ENCODE measurements around the gene FOXJ1.

The FOXJ1 gene

GRCh38 chr17:76120658-76121008 lies 20.4 kb downstream of the FOXJ1 start:
- TF ChIP-seq POLR2AphosphoS5 (IDR thresholded peaks at IDR 0.05; ENCODE audit: low read depth, low read length) (no peak), POLR2A (IDR thresholded peaks at IDR 0.05; ENCODE audit: low read depth, low read length) (no peak), TAF1 (IDR thresholded peaks at IDR 0.05; ENCODE audit: borderline replicate concordance, low read depth, low read length) (no peak)
- DNase-seq (ENCODE audit: insufficient read length) (no peak), FAIRE-seq (no peak)

DNA sequence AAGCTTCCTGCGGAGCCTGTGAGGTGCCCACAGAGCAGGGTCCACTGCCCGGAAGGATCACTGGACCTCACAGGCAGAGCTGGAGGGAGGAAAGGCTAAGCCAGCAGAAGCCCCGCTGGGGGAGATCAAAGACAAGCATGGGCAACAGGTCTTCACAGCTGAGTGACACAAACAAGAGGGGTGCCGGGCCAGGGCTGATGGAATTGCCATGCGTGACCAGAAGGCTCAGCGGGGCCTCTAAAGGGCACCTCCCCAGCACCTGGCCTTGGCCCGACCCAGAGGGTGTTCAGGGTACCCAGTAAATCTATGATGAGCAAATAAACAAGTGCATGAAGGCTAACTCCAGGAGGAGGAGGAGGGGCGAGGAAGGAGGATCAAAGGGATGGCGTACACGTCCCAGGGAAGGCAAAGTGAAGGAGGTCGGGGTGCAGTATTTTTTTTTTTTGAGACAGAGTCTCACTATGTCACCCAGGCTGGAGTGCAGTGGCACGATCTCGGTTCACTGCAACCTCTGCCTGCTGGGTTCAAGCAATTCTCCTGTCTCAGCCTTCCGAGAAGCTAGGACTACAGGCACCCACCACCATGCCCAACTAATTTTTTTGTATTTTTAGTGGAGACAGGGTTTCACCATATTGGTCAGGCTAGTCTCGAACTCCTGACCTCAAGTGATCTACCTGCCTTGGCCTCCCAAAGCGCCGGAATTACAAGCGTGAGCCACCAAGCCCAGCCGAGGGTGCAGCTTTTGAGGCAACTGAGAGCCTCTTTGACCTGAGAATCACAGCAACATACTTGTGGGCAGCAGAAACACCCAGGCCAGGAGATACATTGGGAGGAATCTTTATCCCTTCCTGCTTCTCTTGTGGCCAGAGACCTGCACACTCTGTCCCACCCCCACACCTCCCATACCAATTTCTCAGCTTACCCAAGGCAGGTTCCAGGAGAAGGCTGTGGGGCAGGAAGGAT lies 21.4 kb downstream of the FOXJ1 start:
- FAIRE-seq: no peak
- TF ChIP-seq POLR2AphosphoS5 (IDR thresholded peaks at IDR 0.05; ENCODE audit: low read depth, low read length) (no peak), POLR2A (IDR thresholded peaks at IDR 0.05; ENCODE audit: low read depth, low read length) (no peak), TAF1 (IDR thresholded peaks at IDR 0.05; ENCODE audit: borderline replicate concordance, low read depth, low read length) (no peak)
- DNase-seq (ENCODE audit: insufficient read length): no peak

- DNase-seq (ENCODE audit: insufficient read length): no peak
- FAIRE-seq: no peak
- TF ChIP-seq TAF1 (IDR thresholded peaks at IDR 0.05; ENCODE audit: borderline replicate concordance, low read depth, low read length) (no peak), POLR2A (IDR thresholded peaks at IDR 0.05; ENCODE audit: low read depth, low read length) (no peak), POLR2AphosphoS5 (IDR thresholded peaks at IDR 0.05; ENCODE audit: low read depth, low read length) (no peak)
These were observed 25.8 kb downstream of the FOXJ1 start for GRCh38 chr17:76115138-76115754.

DNA sequence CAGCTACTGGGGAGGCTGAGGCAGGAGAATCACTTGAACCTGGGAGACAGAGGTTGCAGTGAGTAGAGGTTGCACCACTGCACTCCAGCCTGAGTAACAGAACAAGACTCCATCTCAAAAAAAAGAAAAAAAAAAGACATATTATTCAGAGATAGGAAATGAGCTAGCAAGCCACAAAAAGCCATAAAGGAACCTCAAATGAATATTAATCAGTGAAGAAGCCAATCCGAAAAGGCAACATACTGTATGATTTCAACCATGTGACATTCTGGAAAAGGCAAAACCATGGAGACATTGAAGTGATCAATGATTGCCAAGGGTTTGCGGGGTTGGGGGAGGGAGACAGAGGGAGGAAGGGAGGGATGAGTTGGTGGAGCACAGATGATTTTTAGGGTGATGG lies 29.1 kb downstream of the FOXJ1 start:
- FAIRE-seq (no peak), DNase-seq (ENCODE audit: insufficient read length) (no peak)
- no peak for TF ChIP-seq POLR2AphosphoS5 (IDR thresholded peaks at IDR 0.05; ENCODE audit: low read depth, low read length)
- no peak for TF ChIP-seq POLR2A (IDR thresholded peaks at IDR 0.05; ENCODE audit: low read depth, low read length)
- no peak for TF ChIP-seq TAF1 (IDR thresholded peaks at IDR 0.05; ENCODE audit: borderline replicate concordance, low read depth, low read length)

DNA sequence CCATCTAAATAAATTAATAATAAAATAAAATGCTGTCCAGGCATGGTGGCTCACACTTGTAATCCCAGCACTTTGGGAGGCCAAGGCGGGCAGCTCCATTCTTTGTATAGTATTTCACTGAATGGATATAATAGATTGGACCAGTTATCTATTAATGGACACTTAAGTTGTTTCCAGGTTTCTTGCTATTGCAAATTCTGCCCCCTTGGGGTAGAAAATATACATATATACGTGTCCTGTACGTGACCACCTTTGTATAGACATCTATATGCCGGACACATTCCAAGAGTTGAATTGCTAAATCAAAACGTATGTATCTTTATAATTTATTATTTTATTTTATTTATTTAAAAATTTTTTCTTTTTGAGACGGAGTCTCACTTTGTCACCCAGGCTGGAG lies 33.5 kb downstream of the FOXJ1 start:
- FAIRE-seq: no peak
- no peak for TF ChIP-seq TAF1 (IDR thresholded peaks at IDR 0.05; ENCODE audit: borderline replicate concordance, low read depth, low read length)
- no peak for TF ChIP-seq POLR2AphosphoS5 (IDR thresholded peaks at IDR 0.05; ENCODE audit: low read depth, low read length)
- TF ChIP-seq POLR2A (IDR thresholded peaks at IDR 0.05; ENCODE audit: low read depth, low read length): no peak
- DNase-seq (ENCODE audit: insufficient read length): no peak

GRCh38 chr17:76106703-76107102 lies 34.3 kb downstream of the FOXJ1 start:
- DNase-seq (ENCODE audit: insufficient read length): no peak
- TF ChIP-seq TAF1 (IDR thresholded peaks at IDR 0.05; ENCODE audit: borderline replicate concordance, low read depth, low read length) (no peak), POLR2A (IDR thresholded peaks at IDR 0.05; ENCODE audit: low read depth, low read length) (no peak), POLR2AphosphoS5 (IDR thresholded peaks at IDR 0.05; ENCODE audit: low read depth, low read length) (no peak)
- no peak for FAIRE-seq

GRCh38 chr17:76104896-76105231 lies 36.2 kb downstream of the FOXJ1 start:
- no peak for FAIRE-seq
- TF ChIP-seq POLR2A (IDR thresholded peaks at IDR 0.05; ENCODE audit: low read depth, low read length): no peak
- no peak for TF ChIP-seq TAF1 (IDR thresholded peaks at IDR 0.05; ENCODE audit: borderline replicate concordance, low read depth, low read length)
- TF ChIP-seq POLR2AphosphoS5 (IDR thresholded peaks at IDR 0.05; ENCODE audit: low read depth, low read length): no peak
- DNase-seq (ENCODE audit: insufficient read length): no peak

- FAIRE-seq (no peak), DNase-seq (ENCODE audit: insufficient read length) (no peak)
- no peak for TF ChIP-seq POLR2A (IDR thresholded peaks at IDR 0.05; ENCODE audit: low read depth, low read length)
- TF ChIP-seq POLR2AphosphoS5 (IDR thresholded peaks at IDR 0.05; ENCODE audit: low read depth, low read length): no peak
- no peak for TF ChIP-seq TAF1 (IDR thresholded peaks at IDR 0.05; ENCODE audit: borderline replicate concordance, low read depth, low read length)
These were observed 36.7 kb downstream of the FOXJ1 start for GRCh38 chr17:76104140-76104895.

DNA sequence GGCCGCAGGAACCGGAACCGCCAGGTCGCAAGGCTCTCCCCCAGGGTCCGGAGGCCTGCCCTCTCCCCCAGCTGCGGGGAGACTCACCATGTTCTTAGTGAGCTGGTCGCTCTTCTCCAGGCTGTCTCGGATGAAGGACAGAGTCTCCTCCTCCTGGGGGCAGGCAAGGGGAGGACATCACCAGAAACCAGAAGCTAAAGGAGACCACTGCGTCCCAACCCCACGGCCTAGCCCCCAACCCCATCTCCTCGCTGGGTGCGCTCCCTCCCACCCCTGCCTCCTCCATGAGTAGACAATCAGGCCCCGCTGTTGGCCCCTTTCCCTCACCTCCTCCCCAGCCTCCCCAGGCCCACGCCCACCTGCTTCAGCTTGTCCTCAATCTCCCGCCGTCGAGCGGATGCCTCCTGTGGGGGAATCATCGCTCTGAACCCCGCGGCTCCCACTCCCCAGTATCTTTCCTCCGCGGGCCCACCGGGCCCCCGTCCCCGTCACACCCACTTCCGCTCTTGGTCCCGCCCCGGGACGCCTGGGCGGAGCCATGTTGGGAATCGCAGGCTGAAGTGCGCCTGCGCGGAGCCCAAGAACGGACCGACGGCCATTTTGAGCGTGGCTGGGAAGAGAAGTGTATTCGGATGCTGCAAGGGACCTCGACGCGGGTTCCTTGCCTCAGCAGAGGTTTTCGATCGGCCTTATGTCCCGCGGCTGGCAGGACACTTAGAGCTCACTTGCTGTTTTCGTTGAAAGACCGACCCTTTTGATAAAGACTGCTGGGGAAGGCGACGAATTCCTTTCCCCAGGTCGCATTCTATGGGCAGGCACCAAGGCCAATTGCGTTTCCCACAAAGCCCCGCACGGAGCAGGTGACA lies 37.5 kb downstream of the FOXJ1 start, which contains the start of gene EXOC7:
EXOC7 (minus strand) TSS at position 514 of the 866 bp plus-strand sequence; CDS start at position 419, 95 bp downstream.
- FAIRE-seq (peak; percentile 93), DNase-seq (ENCODE audit: insufficient read length) (peak; percentile 98)
- TF ChIP-seq TAF1 (IDR thresholded peaks at IDR 0.05; ENCODE audit: borderline replicate concordance, low read depth, low read length): 0 out of 2 replicates have a peak, but pooled peaks have one; percentile 44
- peak; percentile 89 for TF ChIP-seq POLR2A (IDR thresholded peaks at IDR 0.05; ENCODE audit: low read depth, low read length)
- peak; percentile 82 for TF ChIP-seq POLR2AphosphoS5 (IDR thresholded peaks at IDR 0.05; ENCODE audit: low read depth, low read length)

DNA sequence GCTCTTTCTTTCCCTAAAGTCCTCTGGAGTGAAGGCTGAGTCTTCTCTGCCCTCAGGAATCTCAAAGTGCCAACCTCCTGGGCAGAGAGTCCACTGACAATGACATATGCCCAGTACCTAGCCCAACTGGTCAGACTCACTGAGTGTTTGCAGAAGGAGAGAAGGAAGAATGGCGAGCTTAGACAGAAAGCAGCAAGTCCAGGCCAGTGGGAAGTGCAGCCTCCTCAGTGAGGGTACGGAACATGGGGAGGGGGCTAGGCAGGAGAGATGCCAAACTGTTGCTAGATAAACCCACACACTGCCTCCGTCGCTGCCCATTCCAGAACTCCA lies 38.1 kb downstream of the FOXJ1 start:
- FAIRE-seq: no peak
- no peak for DNase-seq (ENCODE audit: insufficient read length)
- TF ChIP-seq POLR2AphosphoS5 (IDR thresholded peaks at IDR 0.05; ENCODE audit: low read depth, low read length) (no peak), POLR2A (IDR thresholded peaks at IDR 0.05; ENCODE audit: low read depth, low read length) (no peak), TAF1 (IDR thresholded peaks at IDR 0.05; ENCODE audit: borderline replicate concordance, low read depth, low read length) (no peak)

Measured in GM12892 (cell line).